DMS 273 (cell line): ENCODE data around the gene AKR1B1.

ENCODE experiments used
- DNase-seq: peaks from one replicate; lab custom pipeline; 2025; ENCODE audit not compliant: unreplicated experiment; lab: John Stamatoyannopoulos, UW

Gene AKR1B1

GRCh38 chr7:134446446-134446845 is 12.5 kb downstream of the AKR1B1 start:
- no peak for DNase-seq

GRCh38 chr7:134444961-134445315 is 14.0 kb downstream of the AKR1B1 start:
- no peak for DNase-seq

- DNase-seq: no peak
Measured at GRCh38 chr7:134444198-134444960, 14.5 kb downstream of the AKR1B1 start.

GRCh38 chr7:134443396-134444070 is 15.4 kb downstream of the AKR1B1 start:
- no peak for DNase-seq

- DNase-seq: no peak
Measured at GRCh38 chr7:134442441-134443220, 16.3 kb downstream of the AKR1B1 start.

GRCh38 chr7:134441264-134441663 is 17.6 kb downstream of the AKR1B1 start:
- DNase-seq: no peak

GRCh38 chr7:134440476-134440875 is 18.4 kb downstream of the AKR1B1 start:
- no peak for DNase-seq

GRCh38 chr7:134440067-134440466 is 18.8 kb downstream of the AKR1B1 start:
- no peak for DNase-seq

GRCh38 chr7:134438946-134439345 is 20.0 kb downstream of the AKR1B1 start:
- DNase-seq: no peak

- no peak for DNase-seq
Measured at GRCh38 chr7:134435161-134435920, 23.6 kb downstream of the AKR1B1 start.

- DNase-seq: peak; percentile 80
Measured at GRCh38 chr7:134434701-134435100, 24.2 kb downstream of the AKR1B1 start.

GRCh38 chr7:134433430-134433829 is 25.5 kb downstream of the AKR1B1 start:
- DNase-seq: no peak

- peak; percentile 96 for DNase-seq
Measured at GRCh38 chr7:134432296-134433152, 26.4 kb downstream of the AKR1B1 start.

- peak; percentile 47 for DNase-seq
Measured at GRCh38 chr7:134431815-134432214, 27.1 kb downstream of the AKR1B1 start.

- no peak for DNase-seq
Measured at GRCh38 chr7:134429481-134429880, 29.4 kb downstream of the AKR1B1 start.

GRCh38 chr7:134428942-134429341 is 30.0 kb downstream of the AKR1B1 start:
- no peak for DNase-seq

- DNase-seq: no peak
Measured at GRCh38 chr7:134427896-134428295, 31.0 kb downstream of the AKR1B1 start.

GRCh38 chr7:134425777-134426176 is 33.1 kb downstream of the AKR1B1 start:
- no peak for DNase-seq

- DNase-seq: no peak
Measured at GRCh38 chr7:134422638-134423037, 36.3 kb downstream of the AKR1B1 start.

GRCh38 chr7:134422008-134422407 is 36.9 kb downstream of the AKR1B1 start:
- DNase-seq: no peak
